ENCODE measurements around the gene BPTF. TPM values are rescaled to one million over a fixed set of nuclear protein-coding genes. Genes with fewer than 3 reads are reported as not detected.
"Not testable (repeated sequence)": the region's sequence is repeated elsewhere in the genome, so short reads cannot be mapped to it uniquely, and the experiment has no call there.

Gene BPTF
- total RNA-seq, 1 donor from 2014 or later: 128 TPM

DNA sequence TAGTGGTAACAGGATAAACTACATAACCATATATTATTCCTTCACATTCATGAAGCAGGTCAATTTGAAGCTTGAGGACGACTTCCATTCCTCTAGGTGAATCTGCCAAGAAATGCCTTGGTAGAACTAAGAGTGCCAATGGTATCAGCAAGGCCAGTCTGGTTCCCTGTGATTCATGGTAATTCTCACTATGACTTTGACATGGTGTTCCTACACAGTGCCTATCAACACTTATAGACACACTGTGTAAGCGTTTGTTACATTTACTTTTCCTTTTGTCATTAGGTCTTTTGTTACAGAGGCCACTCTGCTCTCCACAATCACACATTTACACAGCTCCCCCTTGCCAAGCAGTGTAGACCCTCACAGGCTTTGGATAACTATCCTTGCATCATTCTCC is 136.9 kb downstream of the BPTF start:
- not testable (repeated sequence) for DNase-seq (ENCODE audit: low spot score in 2 of 2); FAIRE-seq

DNA sequence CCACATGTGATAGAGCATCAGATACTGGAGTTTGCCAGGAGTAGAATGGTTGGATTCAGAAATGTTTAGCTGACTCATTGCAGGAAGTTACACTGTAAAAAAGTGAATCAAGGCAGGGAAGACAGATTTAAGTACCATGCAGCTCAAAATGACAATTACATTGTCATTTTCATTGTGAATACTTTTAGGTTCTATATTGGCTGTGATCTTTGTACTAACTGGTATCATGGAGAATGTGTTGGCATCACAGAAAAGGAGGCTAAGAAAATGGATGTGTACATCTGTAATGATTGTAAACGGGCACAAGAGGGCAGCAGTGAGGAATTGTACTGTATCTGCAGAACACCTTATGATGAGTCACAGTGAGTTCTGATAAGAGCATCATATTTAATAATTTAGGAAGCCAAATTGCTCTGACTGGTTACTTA is 137.9 kb downstream of the BPTF start:
- FAIRE-seq: peak; percentile 81
- peak in 1 of 2 donors; percentile 32 for DNase-seq (ENCODE audit: low spot score in 2 of 2)

- DNase-seq (ENCODE audit: low spot score in 2 of 2) (no peak), FAIRE-seq (no peak)
Observed at GRCh38 chr17:67970783-67971182, 145.5 kb downstream of the BPTF start.

DNA sequence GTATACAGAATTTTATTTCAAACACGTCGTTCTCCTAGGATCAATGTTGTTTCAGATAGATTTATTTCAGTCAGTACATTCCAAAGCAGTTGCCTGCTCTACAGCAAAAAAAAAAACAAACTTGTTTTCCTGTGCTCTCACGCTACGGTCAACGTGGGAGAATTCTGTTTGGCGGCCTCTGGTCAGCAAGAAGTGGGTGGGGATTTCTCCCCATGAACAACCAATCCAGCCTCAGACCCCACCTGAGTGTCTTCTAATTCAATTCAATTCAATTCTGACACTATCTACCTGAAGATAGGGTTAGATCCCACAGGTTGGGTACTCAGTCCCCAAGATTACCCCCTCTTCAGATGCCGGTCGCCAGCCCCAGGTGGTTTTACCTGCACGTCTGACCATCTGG is 148.9 kb downstream of the BPTF start:
- no peak for FAIRE-seq

GRCh38 chr17:67974598-67975066 is 149.3 kb downstream of the BPTF start:
- no peak for DNase-seq (ENCODE audit: low spot score in 2 of 2)
- FAIRE-seq: no peak

More for the DNA sequence above, 148.9 kb downstream of the BPTF start:
- no peak for DNase-seq (ENCODE audit: low spot score in 2 of 2)

DNA sequence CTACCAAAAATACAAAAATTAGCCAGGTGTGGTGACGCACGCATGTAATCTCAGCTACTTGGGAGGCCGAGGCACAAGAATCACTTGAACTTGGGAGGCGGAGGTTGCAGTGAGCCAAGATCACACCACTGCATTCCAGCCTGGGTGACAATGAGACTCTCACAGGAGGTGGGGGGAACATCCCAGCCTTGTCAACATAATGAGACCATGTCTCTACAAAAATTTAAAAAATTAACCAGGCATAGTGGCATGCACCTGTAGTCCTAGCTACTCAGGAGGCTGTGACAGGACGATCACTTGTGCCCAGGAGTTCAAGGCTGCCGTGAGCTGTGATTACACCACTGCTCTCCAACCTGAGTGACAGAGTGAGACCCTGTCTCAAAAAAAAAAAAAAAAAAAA is 151.0 kb downstream of the BPTF start:
- DNase-seq (ENCODE audit: low spot score in 2 of 2): not testable (repeated sequence)

DNA sequence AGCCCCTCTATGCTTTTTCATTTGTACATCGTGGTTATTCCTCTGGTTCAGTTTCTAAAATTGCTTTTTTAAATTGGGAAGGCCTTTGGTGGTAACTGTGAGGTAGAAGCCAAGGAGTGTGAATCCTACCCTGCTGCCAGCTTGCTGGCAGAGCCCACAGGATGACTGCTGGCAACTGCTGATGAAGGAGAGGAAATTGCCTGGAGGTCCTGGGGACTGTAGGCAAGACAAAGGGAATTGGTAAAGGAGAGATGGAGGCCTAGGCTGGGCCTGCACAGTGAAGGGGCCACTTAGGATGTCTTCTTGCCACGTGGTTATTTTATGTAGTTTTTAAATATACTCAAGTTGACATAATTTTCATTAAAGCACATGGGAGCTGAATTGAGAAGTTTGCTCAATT is 155.2 kb downstream of the BPTF start:
- DNase-seq (ENCODE audit: low spot score in 2 of 2): no peak
- no peak for FAIRE-seq

More for the DNA sequence above, 151.0 kb downstream of the BPTF start:
- not testable (repeated sequence) for FAIRE-seq

DNA sequence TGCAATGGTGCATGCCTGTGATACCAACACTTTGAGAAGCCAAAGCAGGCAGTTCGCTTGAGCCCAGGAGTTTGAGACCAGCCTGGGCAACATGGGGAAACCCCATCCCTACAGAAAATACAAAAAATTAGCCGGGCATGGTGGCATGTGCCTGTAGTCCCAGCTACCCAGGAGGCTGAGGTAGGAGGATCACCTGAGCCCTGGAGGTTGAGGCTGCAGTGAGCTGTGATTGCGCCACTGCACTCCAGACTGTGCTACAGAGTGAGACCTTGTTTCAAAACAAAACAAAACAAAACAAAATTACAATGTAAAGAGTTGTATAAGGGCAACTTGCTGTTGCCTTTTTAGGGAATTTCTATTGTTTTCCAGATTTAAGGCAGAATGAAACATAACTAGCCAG is 155.6 kb downstream of the BPTF start:
- not testable (repeated sequence) for FAIRE-seq; DNase-seq (ENCODE audit: low spot score in 2 of 2)

DNA sequence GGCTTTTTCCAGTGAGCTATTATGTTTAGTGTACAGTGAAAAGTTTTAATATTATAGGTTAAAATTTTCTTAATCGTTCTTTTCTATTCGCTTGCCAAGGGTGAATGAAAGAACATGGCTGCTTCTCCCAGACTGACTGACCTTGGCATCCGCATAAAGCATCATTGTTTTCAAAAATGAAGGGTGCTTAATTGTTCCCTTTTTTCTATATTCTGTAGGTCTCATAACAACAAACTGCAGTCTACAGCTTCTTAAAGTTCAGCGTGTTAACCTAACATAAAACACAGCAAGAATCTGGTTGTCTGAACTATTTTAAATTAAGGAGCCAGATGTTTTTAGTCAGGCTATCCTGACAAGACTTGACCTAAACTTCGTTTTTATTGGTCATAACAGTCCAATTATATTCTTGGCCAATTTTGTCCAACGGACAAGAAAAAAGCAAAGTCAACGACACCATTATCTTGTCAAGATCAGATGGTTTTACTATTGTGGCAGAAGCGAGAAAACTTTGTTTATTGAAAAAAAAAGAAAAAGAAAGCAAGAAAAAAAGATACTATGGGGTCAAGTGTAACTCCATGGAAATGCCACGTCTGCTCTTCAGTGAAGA is 156.8 kb downstream of the BPTF start:
- FAIRE-seq (no peak), DNase-seq (ENCODE audit: low spot score in 2 of 2) (no peak)

DNA sequence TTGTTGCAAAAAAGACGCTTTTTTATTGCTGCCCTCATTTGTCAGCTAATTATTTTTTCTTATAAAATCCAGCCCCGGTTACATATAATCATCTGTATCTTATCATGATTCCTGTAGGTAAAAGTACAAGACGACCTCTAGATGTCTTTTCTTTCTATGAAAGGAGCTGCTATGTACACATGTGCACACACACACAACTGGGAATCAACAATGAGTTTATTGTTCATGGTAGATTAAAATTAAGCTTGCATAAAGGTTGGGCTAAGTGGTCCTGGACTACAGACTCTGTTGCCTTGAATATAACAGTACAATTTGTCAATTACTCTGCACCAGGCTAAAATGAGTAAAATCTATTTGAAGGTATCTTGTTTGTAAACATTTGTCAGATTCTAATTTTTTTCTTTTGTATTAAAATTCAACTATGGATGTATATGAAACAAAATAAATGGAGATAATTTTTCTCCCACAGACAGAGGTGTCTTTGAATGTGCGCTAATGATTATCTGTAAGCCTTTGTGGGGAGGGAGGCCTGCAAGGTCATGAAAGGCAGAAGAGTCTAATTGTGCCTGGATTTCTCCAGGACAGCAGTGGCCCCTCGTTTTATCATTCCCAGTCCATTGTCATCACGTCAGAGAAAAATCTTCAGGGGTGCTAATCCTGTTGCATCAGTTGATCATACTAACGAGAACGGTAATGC is 157.5 kb downstream of the BPTF start:
- FAIRE-seq (no peak), DNase-seq (ENCODE audit: low spot score in 2 of 2) (no peak)

DNA sequence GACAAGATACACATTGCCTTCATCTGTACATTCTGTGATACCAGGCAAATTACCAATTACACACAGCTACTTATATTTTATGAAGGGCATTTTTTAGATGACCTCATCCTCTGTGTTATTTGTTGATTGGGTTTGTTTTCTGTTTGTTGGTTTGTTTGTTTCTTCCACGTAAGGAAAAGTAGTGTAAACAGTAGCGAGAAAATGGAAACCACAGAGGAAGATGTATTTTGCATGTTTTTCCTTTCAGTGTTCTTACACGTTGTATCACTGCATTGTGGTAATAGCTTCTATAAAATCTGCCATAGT is 158.0 kb downstream of the BPTF start:
- no peak for FAIRE-seq

DNA sequence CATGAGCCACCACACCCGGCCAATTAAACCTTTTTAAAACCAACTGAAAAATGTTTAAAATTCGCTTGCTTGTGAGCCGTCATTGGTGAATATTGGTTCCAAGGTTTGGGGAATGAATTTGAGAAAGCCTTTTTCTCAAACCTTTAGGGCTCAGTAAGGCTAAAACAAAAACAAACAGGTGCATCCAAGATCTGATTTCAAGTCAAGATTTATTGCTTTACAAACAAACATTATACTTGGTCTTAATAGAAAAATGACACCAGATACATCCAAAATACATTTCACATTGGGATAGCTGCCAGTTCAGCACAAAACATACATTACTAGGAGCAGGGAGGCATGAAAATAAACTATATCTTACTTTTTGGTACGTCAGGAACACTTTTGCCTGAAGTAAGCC is 165.6 kb downstream of the BPTF start:
- FAIRE-seq: no peak

More for the DNA sequence above, 158.0 kb downstream of the BPTF start:
- no peak for DNase-seq (ENCODE audit: low spot score in 2 of 2)

GRCh38 chr17:67992548-67993152 is 167.3 kb downstream of the BPTF start:
- no peak for FAIRE-seq
- DNase-seq (ENCODE audit: low spot score in 2 of 2): peak in 1 of 2 donors; percentile 24

More for the DNA sequence above, 165.6 kb downstream of the BPTF start:
- no peak for DNase-seq (ENCODE audit: low spot score in 2 of 2)

DNA sequence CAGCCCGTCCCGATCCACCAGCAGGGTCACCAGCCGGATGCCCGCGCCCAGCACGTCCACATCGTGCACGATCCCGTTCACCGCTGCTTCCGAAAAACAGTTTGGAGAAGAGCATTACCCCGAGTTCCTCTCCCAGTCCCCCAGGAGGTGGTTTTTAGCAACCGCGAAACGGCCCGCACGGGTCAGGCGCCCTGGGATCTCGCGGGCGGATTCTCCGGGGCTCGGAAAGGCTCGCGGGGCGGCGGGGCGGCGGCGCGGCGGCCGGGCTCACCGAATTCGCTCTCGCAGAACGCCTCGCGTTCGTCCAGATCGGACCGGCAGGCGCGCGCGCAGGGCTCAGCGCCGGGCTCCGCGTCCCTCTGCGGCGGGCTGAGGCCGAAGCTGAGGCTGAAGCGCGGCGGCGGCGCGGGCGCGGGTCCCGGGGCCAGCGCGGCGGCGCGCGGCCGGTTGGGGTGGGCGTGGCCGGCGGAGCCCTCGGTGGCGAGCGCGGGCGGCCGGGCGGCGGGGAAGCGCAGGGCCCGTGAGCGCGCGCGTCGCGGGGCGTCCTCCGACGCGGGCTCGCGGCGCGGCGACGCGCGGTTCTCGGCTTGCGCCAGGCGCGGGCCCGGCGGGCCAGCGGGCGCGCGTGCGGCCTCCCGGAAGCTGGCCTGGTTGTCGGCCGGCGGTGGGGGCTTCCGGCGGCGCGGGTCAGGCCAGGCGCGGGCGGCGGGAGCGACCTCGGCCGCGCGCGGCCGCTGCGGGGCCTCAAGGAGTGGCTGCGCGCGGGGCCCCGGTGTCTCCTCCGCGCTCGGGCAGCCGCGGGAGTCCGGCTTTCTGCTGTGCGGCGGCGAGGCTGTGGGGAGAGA is 168.1 kb downstream of the BPTF start:
- FAIRE-seq (no peak), DNase-seq (ENCODE audit: low spot score in 2 of 2) (peak; percentile 86 to 92)

GRCh38 chr17:67993998-67994361 is 168.7 kb downstream of the BPTF start:
- DNase-seq (ENCODE audit: low spot score in 2 of 2): no peak
- no peak for FAIRE-seq

GRCh38 chr17:67994817-67995569 is 169.7 kb downstream of the BPTF start:
- no peak for FAIRE-seq
- peak; percentile 63 to 64 for DNase-seq (ENCODE audit: low spot score in 2 of 2)

DNA sequence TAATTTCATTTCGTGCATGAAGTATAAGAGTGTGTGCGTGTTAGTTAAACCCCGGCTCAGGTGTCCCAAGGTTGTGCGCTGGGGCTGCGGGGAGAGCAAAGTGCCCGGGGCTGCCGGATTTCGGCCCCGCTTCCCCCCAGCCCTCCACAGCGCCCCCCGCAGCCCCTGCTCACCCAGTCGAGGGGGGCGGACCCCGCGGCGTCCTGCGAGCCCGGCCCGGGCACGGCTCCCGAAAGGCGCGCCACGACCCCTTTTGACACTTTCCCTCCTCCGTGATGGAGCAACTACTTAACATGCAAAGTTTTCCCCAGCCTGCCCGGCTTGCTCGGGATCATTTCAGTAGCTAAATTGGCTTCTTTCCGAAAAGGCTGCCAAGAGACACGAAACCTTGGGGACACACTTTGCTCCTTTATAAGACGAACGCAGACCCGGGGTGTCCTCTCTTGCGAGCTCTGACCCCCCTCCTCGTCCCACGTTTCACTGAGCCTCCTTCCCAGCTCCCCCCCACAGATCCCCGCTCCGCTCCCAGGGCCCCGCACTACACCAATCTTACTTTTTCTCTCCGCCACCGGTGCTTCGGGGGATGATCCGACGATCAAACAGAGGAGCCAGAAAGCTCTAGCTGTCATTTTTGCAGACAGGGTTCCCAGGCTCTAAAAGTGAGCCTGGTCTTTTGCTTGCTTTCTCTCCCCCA is 170.4 kb downstream of the BPTF start:
- FAIRE-seq: no peak

DNA sequence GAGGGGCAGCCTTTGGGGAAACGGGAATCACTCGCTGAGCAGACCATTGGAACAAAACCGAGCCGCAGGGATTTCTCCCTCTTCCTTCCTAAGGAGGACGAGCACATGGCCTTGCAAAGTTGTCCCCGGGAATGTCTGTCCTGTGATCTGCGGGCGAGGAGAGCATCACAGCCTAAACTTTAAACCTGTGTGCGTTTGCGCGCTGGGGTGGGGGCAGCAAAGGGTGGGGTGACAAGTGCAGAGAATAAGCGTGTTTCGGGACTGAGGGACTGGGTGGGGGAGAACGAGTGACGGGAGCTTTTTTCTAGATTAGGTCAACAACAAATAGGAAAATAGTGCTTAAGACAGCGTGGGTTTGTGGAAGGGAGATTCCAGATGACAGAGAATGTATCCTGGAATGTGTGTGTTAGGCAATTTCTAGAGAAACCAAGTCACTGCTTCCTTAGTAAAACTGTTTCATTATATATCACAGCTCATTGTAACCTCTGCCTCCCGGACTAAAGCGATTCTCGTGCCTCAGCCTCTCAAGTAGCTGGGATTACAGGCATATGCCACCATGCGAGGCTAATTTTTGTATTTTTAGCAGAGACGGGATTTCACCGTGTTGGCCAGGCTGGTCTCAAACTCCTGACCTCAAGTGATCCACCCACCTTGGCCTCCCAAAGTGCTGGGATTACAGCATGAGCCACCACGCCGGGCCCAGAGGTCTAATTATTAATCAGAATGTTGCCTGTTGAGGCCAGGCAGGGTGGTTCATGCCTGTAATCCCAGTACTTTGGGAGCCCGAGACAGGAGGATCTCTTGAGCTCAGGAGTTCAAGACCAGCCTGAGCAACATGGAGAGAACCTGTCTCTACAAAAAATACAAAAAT is 171.2 kb downstream of the BPTF start, which contains the start of gene C17orf58:
TSS of gene C17orf58 (minus strand) at position 169 of the 871 bp plus-strand sequence. CDS start 271 bp downstream, outside the sequence.
- not testable (repeated sequence) for FAIRE-seq; DNase-seq (ENCODE audit: low spot score in 2 of 2)

More for the DNA sequence above, 170.4 kb downstream of the BPTF start:
- DNase-seq (ENCODE audit: low spot score in 2 of 2): peak; percentile 39 to 60
